Stimulated activated effector memory CD8-positive, alpha-beta T cell treated with anti-CD3 and anti-CD28 coated beads, Interleukin-12 subunit alpha, Interleukin-12 subunit beta, amount 100 ng/mL, for 72 hours (primary cell): Measurements from ENCODE around the gene RFX2.

Experiments
- ATAC-seq: fragments of 150-1000 bp; cut with Tn5 transposase; 2 replicates; pipeline ENCODE4 v1.10.0; 2021
- DNase-seq, 2 donors: peaks; one replicate each; pipeline ENCODE4 v3.0.0; 2021 to 2022; ENCODE audit warnings: low spot score in 2 of 2
- H3K27ac Mint-ChIP-seq: one replicate; pipeline ENCODE4 v1.8.0; 2022; ENCODE audit warnings: mild to moderate bottlenecking, mixed read lengths
- H3K36me3 Mint-ChIP-seq: one replicate; pipeline ENCODE4 v1.8.0; 2022; ENCODE audit warnings: mild to moderate bottlenecking, mixed read lengths
- H3K4me1 Mint-ChIP-seq: one replicate; pipeline ENCODE4 v1.8.0; 2022; ENCODE audit warnings: mixed read lengths
- H3K4me3 Mint-ChIP-seq: one replicate; pipeline ENCODE4 v1.8.0; 2022; ENCODE audit warnings: mild to moderate bottlenecking, mixed read lengths
- H3K9me3 Mint-ChIP-seq: one replicate; pipeline ENCODE4 v1.8.0; 2022; ENCODE audit warnings: mixed read lengths

Gene RFX2

DNA sequence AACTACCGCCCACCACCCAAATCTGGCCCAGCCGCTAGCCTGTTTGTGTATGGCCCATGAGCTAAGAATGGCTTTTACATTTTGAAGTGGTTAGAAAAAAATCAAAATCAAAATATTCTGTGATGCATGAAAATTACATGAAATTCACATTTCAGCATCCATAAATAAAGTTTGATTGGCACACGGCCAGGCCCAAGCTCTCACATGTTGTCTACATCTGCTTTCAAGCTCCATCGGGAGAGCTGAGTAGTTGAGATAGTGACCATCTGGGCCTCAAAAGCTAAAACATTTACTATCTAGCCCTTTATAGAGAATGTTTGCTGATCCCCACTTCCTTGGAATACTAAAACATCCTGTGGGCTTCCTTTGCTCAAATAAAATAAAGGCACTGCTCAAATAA is 14.5 kb downstream of the RFX2 start:
- H3K9me3 Mint-ChIP-seq = peaks cover 5% of the 10 kb centered on the region
- no peak for DNase-seq
- H3K4me1 Mint-ChIP-seq = peaks cover 17% of the 10 kb centered on the region
- ATAC-seq = no peak
- no peak overlapping the region for H3K4me3 Mint-ChIP-seq
- H3K27ac Mint-ChIP-seq = no peak overlapping the region
- H3K36me3 Mint-ChIP-seq = no peaks in the 10 kb centered on the region

GRCh38 chr19:6092329-6093286 is 17.7 kb downstream of the RFX2 start:
- Mint-ChIP-seq H3K27ac (peak overlapping the region; percentile 26), H3K9me3 (no peaks in the 10 kb centered on the region), H3K4me1 (peaks cover 16% of the 10 kb centered on the region), H3K36me3 (peaks cover 6% of the 10 kb centered on the region), H3K4me3 (no peak overlapping the region)
- ATAC-seq (no peak), DNase-seq (no peak)

DNA sequence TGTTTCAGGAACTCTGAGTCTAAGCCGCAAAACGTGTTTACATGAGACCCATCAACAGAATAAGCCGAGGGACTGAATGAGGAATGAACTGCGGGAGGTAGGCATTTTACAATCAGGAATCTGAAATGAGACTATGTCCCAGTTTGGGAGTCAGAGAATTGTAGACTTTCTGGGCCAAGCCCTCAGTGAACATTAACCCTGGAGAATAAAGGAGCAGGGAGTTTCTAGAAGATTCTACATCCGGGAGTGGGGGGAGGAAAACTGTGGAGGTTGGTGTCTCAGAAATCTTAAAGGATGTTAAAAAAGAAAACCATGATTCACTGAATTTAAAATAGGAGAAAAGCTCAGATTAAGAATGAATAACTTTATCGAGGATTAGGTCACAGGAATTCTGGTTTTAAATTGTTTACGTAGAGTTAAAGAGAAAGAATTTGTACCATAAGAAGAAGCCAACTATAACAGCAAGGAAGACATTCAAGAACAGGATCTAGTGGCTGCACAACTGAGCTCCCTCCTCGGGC is 18.5 kb downstream of the RFX2 start:
- ATAC-seq (no peak), DNase-seq (no peak)
- H3K9me3 Mint-ChIP-seq = no peaks in the 10 kb centered on the region
- H3K4me3 Mint-ChIP-seq = no peak overlapping the region
- peaks cover 24% of the 10 kb centered on the region for H3K4me1 Mint-ChIP-seq
- peaks cover 6% of the 10 kb centered on the region for H3K36me3 Mint-ChIP-seq
- H3K27ac Mint-ChIP-seq = peak overlapping the region; percentile 26

DNA sequence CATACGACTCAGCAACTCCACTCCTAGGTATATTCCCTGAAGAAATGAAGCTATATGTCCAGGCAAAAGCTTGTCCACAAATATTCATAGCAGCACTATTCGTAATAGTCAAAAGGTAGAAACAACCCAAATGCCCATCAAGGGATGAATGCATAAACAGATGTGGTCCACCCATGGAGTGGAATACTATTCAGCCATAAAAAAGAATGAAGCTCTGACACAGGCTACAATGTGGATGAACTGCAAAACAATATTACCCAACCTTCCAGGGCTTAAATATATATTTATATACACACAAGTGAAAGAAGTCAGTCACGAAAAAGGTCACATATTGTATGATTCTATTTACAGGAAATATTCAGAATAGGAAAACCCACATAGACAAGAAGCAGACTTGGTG is 19.7 kb downstream of the RFX2 start:
- no peak overlapping the region for H3K27ac Mint-ChIP-seq
- no peak for DNase-seq

GRCh38 chr19:6088602-6089049 is 21.7 kb downstream of the RFX2 start:
- Mint-ChIP-seq H3K9me3 (no peaks in the 10 kb centered on the region), H3K4me1 (peaks cover 29% of the 10 kb centered on the region), H3K27ac (no peak overlapping the region), H3K36me3 (peaks cover 6% of the 10 kb centered on the region), H3K4me3 (peak overlapping the region; percentile 54)
- ATAC-seq (no peak), DNase-seq (no peak)

More for the DNA sequence above, 19.7 kb downstream of the RFX2 start:
- no peak for ATAC-seq
- Mint-ChIP-seq H3K9me3 (no peaks in the 10 kb centered on the region), H3K4me1 (peaks cover 29% of the 10 kb centered on the region), H3K4me3 (no peak overlapping the region), H3K36me3 (peaks cover 6% of the 10 kb centered on the region)

GRCh38 chr19:6087074-6087571 is 23.2 kb downstream of the RFX2 start:
- peak overlapping the region; percentile 73 for H3K27ac Mint-ChIP-seq
- H3K4me1 Mint-ChIP-seq = peaks cover 22% of the 10 kb centered on the region
- DNase-seq (no peak), ATAC-seq (peak; percentile 86)
- peak overlapping the region; percentile 54 for H3K4me3 Mint-ChIP-seq
- H3K36me3 Mint-ChIP-seq = peaks cover 6% of the 10 kb centered on the region
- no peaks in the 10 kb centered on the region for H3K9me3 Mint-ChIP-seq

DNA sequence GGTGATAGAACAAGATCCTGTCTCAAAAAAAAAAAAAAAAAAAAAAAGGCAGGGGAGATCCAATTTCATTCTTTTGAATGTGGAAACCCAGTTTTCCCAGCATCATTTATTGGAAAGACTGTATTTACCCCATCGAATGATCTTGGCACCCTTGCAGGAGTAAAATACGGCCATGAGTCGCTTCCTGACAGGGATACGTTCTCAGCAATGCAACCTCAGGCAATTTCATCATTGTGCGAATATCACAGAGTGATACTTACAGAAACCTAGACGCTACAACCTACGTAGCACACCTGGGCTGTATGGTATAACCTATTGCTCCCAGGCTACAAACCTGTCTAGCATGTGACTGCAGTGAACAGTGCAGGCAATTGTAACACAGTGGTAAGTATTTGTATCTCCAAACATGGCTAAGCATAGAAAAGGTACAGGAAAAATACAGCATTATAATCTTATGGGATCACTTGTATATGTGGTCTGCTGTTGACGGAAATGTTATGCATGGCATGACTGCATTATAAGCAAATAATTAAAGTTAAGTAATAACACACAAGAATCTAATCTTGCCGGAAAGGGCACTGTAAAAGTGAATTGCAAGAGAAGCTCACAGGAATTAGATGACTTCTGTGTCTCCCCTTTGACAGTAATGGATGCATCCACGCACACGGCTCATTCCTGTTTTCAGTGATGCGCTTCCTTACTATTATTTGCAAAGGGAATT is 24.1 kb downstream of the RFX2 start:
- DNase-seq (no peak), ATAC-seq (no peak)
- peaks cover 22% of the 10 kb centered on the region for H3K4me1 Mint-ChIP-seq
- H3K4me3 Mint-ChIP-seq = no peak overlapping the region
- H3K36me3 Mint-ChIP-seq = peaks cover 6% of the 10 kb centered on the region
- H3K9me3 Mint-ChIP-seq = no peaks in the 10 kb centered on the region
- H3K27ac Mint-ChIP-seq = no peak overlapping the region

GRCh38 chr19:6084821-6085220 is 25.5 kb downstream of the RFX2 start:
- H3K9me3 Mint-ChIP-seq = no peaks in the 10 kb centered on the region
- H3K27ac Mint-ChIP-seq = no peak overlapping the region
- DNase-seq (no peak), ATAC-seq (no peak)
- H3K4me3 Mint-ChIP-seq = no peak overlapping the region
- H3K36me3 Mint-ChIP-seq = peaks cover 6% of the 10 kb centered on the region
- peaks cover 22% of the 10 kb centered on the region for H3K4me1 Mint-ChIP-seq

DNA sequence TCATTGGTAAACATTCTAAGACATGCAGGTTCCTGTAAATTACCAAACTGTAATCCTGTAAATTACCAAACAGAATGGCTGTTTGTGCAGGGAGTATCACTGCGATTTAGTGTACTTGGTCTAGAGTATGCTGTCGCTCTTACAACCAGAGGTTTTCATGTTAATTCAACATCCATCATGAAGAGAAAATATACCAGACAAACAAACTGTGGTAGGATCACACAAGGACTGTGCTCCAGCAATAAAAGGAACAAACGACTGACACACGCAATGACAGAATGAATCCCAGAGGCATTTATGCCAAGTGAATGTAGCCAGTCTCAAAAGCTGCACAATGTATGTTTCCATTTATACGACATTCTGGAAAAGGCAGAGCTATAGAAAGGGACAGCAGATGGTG is 31.2 kb downstream of the RFX2 start:
- no peak for DNase-seq
- no peaks in the 10 kb centered on the region for H3K36me3 Mint-ChIP-seq
- no peak overlapping the region for H3K4me3 Mint-ChIP-seq
- no peak overlapping the region for H3K27ac Mint-ChIP-seq
- no peak for ATAC-seq
- peaks cover 6% of the 10 kb centered on the region for H3K4me1 Mint-ChIP-seq
- no peaks in the 10 kb centered on the region for H3K9me3 Mint-ChIP-seq

GRCh38 chr19:6078068-6078467 is 32.2 kb downstream of the RFX2 start:
- Mint-ChIP-seq H3K27ac (no peak overlapping the region), H3K36me3 (no peaks in the 10 kb centered on the region), H3K9me3 (no peaks in the 10 kb centered on the region), H3K4me1 (peaks cover 6% of the 10 kb centered on the region), H3K4me3 (no peak overlapping the region)
- ATAC-seq (no peak), DNase-seq (no peak)

DNA sequence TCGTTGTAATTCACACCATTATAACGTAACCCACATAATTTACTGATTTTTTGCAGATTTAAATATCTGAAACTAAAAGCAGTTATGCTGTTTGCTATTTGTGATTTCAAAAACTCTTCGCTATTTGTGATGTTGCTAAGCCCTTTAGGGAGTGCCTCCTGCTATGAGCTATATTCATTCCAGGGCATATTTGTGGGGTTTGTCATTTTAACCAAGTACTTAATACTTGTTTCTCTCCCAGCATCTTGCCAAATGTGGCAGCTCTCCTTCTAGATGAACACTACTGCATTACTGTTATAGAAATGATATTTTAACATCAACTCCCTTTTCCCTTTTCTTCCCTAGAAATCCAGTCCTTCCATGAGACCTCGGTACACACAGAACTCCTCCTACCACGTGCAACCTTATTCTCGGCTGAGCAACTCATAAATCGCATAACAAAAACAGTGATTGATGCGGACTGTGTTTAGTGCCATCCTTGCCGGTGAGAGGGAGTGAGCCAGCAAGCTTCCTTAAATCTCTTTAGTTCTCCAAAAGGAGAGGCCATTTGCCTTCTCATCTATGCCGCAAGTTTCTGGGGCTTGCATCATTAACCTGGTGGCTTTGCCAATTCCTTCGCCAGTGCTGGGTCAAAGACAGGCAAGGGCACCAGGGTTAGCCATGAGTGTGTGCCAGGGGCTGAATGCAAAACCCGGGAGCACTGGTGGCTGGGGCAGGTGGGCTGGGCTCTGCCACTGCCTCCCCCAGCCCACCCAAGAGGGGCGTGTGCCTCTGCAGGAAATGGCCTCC is 33.4 kb downstream of the RFX2 start:
- ATAC-seq = no peak
- Mint-ChIP-seq H3K4me3 (no peak overlapping the region), H3K4me1 (peaks cover 6% of the 10 kb centered on the region), H3K36me3 (no peaks in the 10 kb centered on the region), H3K9me3 (no peaks in the 10 kb centered on the region), H3K27ac (no peak overlapping the region)
- DNase-seq = no peak

- no peak for ATAC-seq
- H3K4me1 Mint-ChIP-seq = peaks cover 6% of the 10 kb centered on the region
Observed at GRCh38 chr19:6076291-6076665, 34.0 kb downstream of the RFX2 start.

DNA sequence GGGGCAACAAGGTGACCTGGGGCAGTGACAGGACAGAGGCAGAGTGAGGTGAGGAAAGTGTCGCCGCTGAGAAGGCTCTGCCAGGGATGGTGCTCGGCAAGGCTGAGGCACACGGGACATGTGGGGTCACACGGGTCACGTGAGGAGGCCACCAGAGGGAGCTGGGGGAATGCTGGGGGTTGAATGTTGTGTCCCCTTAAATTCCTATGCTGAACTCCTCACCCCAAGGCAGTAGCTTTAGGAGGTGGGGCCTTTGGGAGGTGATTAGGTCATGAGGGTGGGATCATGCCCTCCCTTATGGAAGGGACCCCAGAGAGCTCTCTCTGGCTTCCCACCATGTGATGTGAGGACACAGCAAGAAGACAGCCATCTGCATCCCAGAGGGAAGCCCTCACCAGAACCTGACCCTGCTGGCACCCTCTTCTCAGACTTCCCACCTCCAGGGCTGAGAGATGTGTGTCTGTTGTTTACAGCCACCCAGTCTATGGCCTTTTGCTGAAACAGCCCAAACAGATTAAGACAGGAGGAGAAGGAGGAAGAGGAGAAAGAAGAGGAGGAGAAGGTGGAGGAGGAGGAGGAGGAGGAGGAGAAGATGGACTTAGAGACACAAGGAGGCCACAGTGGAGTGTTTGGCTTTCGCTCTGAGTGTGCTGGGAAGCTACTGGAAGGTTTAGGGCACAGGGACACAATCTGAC is 35.4 kb downstream of the RFX2 start:
- Mint-ChIP-seq H3K27ac (peak overlapping the region; percentile 17), H3K4me1 (peaks cover 8% of the 10 kb centered on the region), H3K36me3 (peaks cover 10% of the 10 kb centered on the region), H3K9me3 (no peaks in the 10 kb centered on the region), H3K4me3 (no peak overlapping the region)
- ATAC-seq (no peak), DNase-seq (no peak)

More at GRCh38 chr19:6076291-6076665, 34.0 kb downstream of the RFX2 start:
- no peaks in the 10 kb centered on the region for H3K9me3 Mint-ChIP-seq
- no peak for DNase-seq
- no peaks in the 10 kb centered on the region for H3K36me3 Mint-ChIP-seq
- no peak overlapping the region for H3K27ac Mint-ChIP-seq
- no peak overlapping the region for H3K4me3 Mint-ChIP-seq
